HEK293 (cell line): Measurements from ENCODE around the gene IGFBP5.
A peak's percentile ranks its signal among the peaks of the same experiment; 100 is the strongest.

Source experiments
- CTCF ChIA-PET: fragments of 350-600 bp; formaldehyde crosslinking; extraction: SDS; loops from one replicate; lab custom pipeline; 2021; ENCODE audit warnings: antibody characterized with exemption; lab: Yijun Ruan, JAX
- POLR2A ChIA-PET: fragments of 300-600 bp; formaldehyde crosslinking; extraction: SDS; loops from one replicate; lab custom pipeline; 2020; ENCODE audit warnings: antibody characterized with exemption, inconsistent platforms; lab: Yijun Ruan, JAX
- H3K27ac ChIP-seq: fragments of 200-500 bp; sonication (Bioruptor generic); 2 replicates; pipeline ENCODE4 v1.5.1; 2014; ENCODE audit warnings: low read depth, low read length, control low read depth, inconsistent platforms; ENCODE audit errors: extremely low read depth
- H3K36me3 ChIP-seq, 2 experiments: fragments of 200-500 bp in 1 of 2; sonication (Bioruptor generic) in 1 of 2; 1 replicate in 1 of 2; 2 replicates in 1 of 2; pipeline ENCODE4 v1.5.1; 2014 to 2017; ENCODE audit warnings: inconsistent platforms in 2 of 2, low read length in 2 of 2; ENCODE audit not compliant: control insufficient read depth in 2 of 2, insufficient read depth in 1 of 2
- H3K4me1 ChIP-seq: fragments of 200-500 bp; sonication (Bioruptor generic); 2 replicates; pipeline ENCODE4 v1.5.1; 2014; ENCODE audit warnings: mild to moderate bottlenecking, low read length, inconsistent platforms; ENCODE audit not compliant: control insufficient read depth, insufficient read depth
- H3K4me3 ChIP-seq: 2 replicates; pipeline ENCODE4 v1.5.1; 2011; ENCODE audit warnings: low read depth, mild to moderate bottlenecking, control low read depth, low read length, moderate library complexity
- H3K9me3 ChIP-seq: fragments of 200-500 bp; sonication (Bioruptor generic); 2 replicates; pipeline ENCODE4 v1.5.1; 2014; ENCODE audit warnings: low read depth, low read length, inconsistent platforms; ENCODE audit not compliant: control insufficient read depth, insufficient read depth
- EGR2 ChIP-seq: fragments of 450-650 bp; formaldehyde crosslinking; IDR thresholded peaks from 2 replicates; pipeline ENCODE4 v1.5.1; 2016; ENCODE audit warnings: low read depth, missing biosample characterization, missing genetic modification characterization
- HOXA7 ChIP-seq: sonication (generic); formaldehyde crosslinking; IDR thresholded peaks from 2 replicates; pipeline ENCODE4 v1.8.1; 2022; ENCODE audit warnings: missing genetic modification reagents, borderline replicate concordance
- KLF1 ChIP-seq: fragments of 450-650 bp; formaldehyde crosslinking; IDR thresholded peaks from 2 replicates; pipeline ENCODE4 v1.5.1; 2016; ENCODE audit warnings: missing biosample characterization, missing genetic modification characterization
- KLF10 ChIP-seq: fragments of 450-650 bp; IDR thresholded peaks from 2 replicates; pipeline ENCODE4 v1.5.1; 2018; ENCODE audit warnings: missing biosample characterization, mild to moderate bottlenecking, missing genetic modification characterization
- KLF8 ChIP-seq: fragments of 450-650 bp; formaldehyde crosslinking; IDR thresholded peaks from 2 replicates; pipeline ENCODE4 v1.5.1; 2016; ENCODE audit warnings: missing biosample characterization, missing genetic modification characterization
- KLF9 ChIP-seq: fragments of 450-650 bp; formaldehyde crosslinking; IDR thresholded peaks from 2 replicates; pipeline ENCODE4 v1.5.1; 2016; ENCODE audit warnings: missing biosample characterization, missing genetic modification characterization, low read depth
- MZF1 ChIP-seq: fragments of 450-650 bp; formaldehyde crosslinking; IDR thresholded peaks from 2 replicates; pipeline ENCODE4 v1.5.1; 2017; ENCODE audit warnings: missing biosample characterization, missing genetic modification characterization, borderline replicate concordance
- PRDM1 ChIP-seq: fragments of 450-650 bp; formaldehyde crosslinking; IDR thresholded peaks from 2 replicates; pipeline ENCODE4; 2016; ENCODE audit warnings: missing biosample characterization, missing genetic modification characterization
- PRDM4 ChIP-seq: fragments of 450-650 bp; formaldehyde crosslinking; IDR thresholded peaks from 2 replicates; pipeline ENCODE4 v1.5.1; 2017; ENCODE audit warnings: missing biosample characterization, missing genetic modification characterization
- RBAK ChIP-seq: fragments of 450-650 bp; formaldehyde crosslinking; IDR thresholded peaks from 2 replicates; pipeline ENCODE4 v1.5.1; 2016; ENCODE audit warnings: missing biosample characterization, missing genetic modification characterization
- SP3 ChIP-seq: fragments of 450-650 bp; formaldehyde crosslinking; IDR thresholded peaks from 2 replicates; pipeline ENCODE4 v1.5.1; 2016; ENCODE audit warnings: missing biosample characterization, missing genetic modification characterization
- TCF7L2 ChIP-seq: IDR thresholded peaks from 2 replicates; pipeline ENCODE4 v1.6.1; 2011; ENCODE audit warnings: low read depth, mild to moderate bottlenecking, inconsistent platforms, low read length, moderate library complexity, borderline replicate concordance
- WT1 ChIP-seq: fragments of 450-650 bp; formaldehyde crosslinking; IDR thresholded peaks from 2 replicates; pipeline ENCODE4 v1.5.1; 2016; ENCODE audit warnings: missing biosample characterization, missing genetic modification characterization
- ZBTB21 ChIP-seq: fragments of 450-650 bp; formaldehyde crosslinking; IDR thresholded peaks from 2 replicates; pipeline ENCODE4 v1.5.1; 2017; ENCODE audit warnings: missing biosample characterization, missing genetic modification characterization
- ZBTB44 ChIP-seq: fragments of 450-650 bp; IDR thresholded peaks from 2 replicates; pipeline ENCODE4 v1.5.1; 2018; ENCODE audit warnings: missing biosample characterization, mild to moderate bottlenecking, missing genetic modification characterization
- ZBTB7A ChIP-seq: fragments of 450-650 bp; formaldehyde crosslinking; IDR thresholded peaks from 2 replicates; pipeline ENCODE4 v1.5.1; 2016; ENCODE audit warnings: low read depth, missing biosample characterization, missing genetic modification characterization
- ZNF114 ChIP-seq: fragments of 450-650 bp; formaldehyde crosslinking; IDR thresholded peaks from 2 replicates; pipeline ENCODE4 v1.5.0; 2017; ENCODE audit warnings: missing biosample characterization, missing genetic modification characterization
- ZNF121 ChIP-seq: fragments of 450-650 bp; formaldehyde crosslinking; IDR thresholded peaks from 2 replicates; pipeline ENCODE4 v1.5.1; 2016; ENCODE audit warnings: missing biosample characterization, missing genetic modification characterization
- ZNF184 ChIP-seq: fragments of 450-650 bp; IDR thresholded peaks from 2 replicates; pipeline ENCODE4 v1.5.1; 2018; ENCODE audit warnings: missing biosample characterization, mild to moderate bottlenecking, missing genetic modification characterization
- ZNF433 ChIP-seq: fragments of 450-650 bp; formaldehyde crosslinking; IDR thresholded peaks from 2 replicates; pipeline ENCODE4 v1.5.1; 2016; ENCODE audit warnings: missing biosample characterization, missing genetic modification characterization, low read depth
- ZNF548 ChIP-seq: fragments of 450-650 bp; formaldehyde crosslinking; IDR thresholded peaks from 2 replicates; pipeline ENCODE4 v1.5.1; 2016; ENCODE audit warnings: missing biosample characterization, missing genetic modification characterization
- ZNF555 ChIP-seq: fragments of 450-650 bp; formaldehyde crosslinking; conservative IDR thresholded peaks from 2 replicates; pipeline ENCODE4 v1.5.1; 2017; ENCODE audit warnings: missing biosample characterization, mild to moderate bottlenecking, missing genetic modification characterization, inconsistent platforms
- ZNF664 ChIP-seq: fragments of 450-650 bp; formaldehyde crosslinking; IDR thresholded peaks from 2 replicates; pipeline ENCODE4 v1.5.1; 2016; ENCODE audit warnings: missing biosample characterization, missing genetic modification characterization
- ZNF747 ChIP-seq: fragments of 450-650 bp; formaldehyde crosslinking; IDR thresholded peaks from 2 replicates; pipeline ENCODE4 v1.5.1; 2016; ENCODE audit warnings: missing biosample characterization, missing genetic modification characterization
- ZSCAN16 ChIP-seq: fragments of 450-650 bp; formaldehyde crosslinking; IDR thresholded peaks from 2 replicates; pipeline ENCODE4 v1.5.1; 2016; ENCODE audit warnings: missing biosample characterization, missing genetic modification characterization
- ZSCAN5A ChIP-seq: fragments of 450-650 bp; formaldehyde crosslinking; IDR thresholded peaks from 2 replicates; pipeline ENCODE4 v1.5.1; 2016; ENCODE audit warnings: missing biosample characterization, missing genetic modification characterization
- ZXDB ChIP-seq: fragments of 450-650 bp; formaldehyde crosslinking; IDR thresholded peaks from 2 replicates; pipeline ENCODE4 v1.5.1; 2016; ENCODE audit warnings: missing biosample characterization, missing genetic modification characterization
- TF ChIP-seq, protein P1 (sequence below): fragments of 450-650 bp; formaldehyde crosslinking; IDR thresholded peaks from 2 replicates; pipeline ENCODE4 v1.5.1; 2016; ENCODE audit warnings: missing biosample characterization, missing genetic modification characterization
- TF ChIP-seq, protein P2 (sequence below): IDR thresholded peaks from 2 replicates; pipeline ENCODE4 v1.6.1; 2011; ENCODE audit warnings: mild to moderate bottlenecking, low read depth, low read length, borderline replicate concordance
- TF ChIP-seq, protein P3 (sequence below): fragments of 450-650 bp; formaldehyde crosslinking; IDR thresholded peaks from 2 replicates; pipeline ENCODE4 v1.5.1; 2016; ENCODE audit warnings: missing biosample characterization, missing genetic modification characterization

The IGFBP5 gene

DNA sequence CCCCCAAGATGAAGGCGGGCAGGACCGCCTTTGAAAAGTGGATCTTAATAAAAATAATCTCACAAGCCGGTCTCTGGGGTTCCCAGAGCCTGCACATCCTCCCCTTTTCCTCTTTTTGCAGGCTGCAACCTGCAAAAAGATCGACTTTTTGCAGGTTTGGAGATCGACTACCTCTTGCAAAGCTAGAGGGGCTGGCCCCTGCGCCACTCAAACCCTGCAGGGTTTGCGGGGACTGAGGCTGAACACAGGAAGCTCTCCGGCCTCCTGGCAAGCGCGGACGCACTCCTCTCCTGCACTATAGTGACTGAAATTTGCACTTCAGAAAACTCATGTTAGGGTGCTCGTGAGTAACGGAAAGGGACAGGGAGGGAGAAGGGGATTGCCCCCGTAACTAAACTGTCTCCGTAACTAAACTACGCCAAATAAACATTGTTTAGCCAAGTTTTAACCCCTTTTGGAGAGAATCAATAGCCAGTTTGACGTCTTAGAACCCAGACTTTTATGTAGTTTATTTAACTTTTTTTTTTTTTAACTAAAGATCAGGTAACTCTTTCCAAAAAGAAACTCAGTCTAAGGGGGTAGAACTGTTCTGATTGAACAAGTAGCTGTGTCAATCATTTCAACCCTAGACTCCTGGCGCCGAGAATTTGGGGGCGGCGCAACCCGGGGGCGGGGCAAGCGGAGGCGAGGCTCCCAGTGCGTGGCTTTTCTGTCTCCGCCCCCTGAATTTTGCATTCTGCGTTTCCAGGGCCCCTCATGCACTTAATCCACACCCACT lies 2.5 kb downstream of the IGFBP5 start:
- ChIA-PET CTCF (interaction anchor here (0.7 to 2.3 kb wide), 4 partner anchors 11 to 455 kb away, joined by 3 to 10 read pairs (median 4); no protein-coding TSS in a partner anchor), POLR2A (interaction anchor here (1.1 to 1.4 kb wide), 3 partner anchors 10 to 1020 kb away, joined by 3 to 4 read pairs (median 3); partner anchors contain the start of gene RPL37A)
- TF ChIP-seq ZNF121 (no peak), MZF1 (tag by site-specific recombination) (peak; percentile 72; the same call in 1 of the 2 replicates), SP3 (tag by site-specific recombination) (peak; percentile 55), PRDM4 (tag by site-specific recombination) (peak; percentile 74), ZBTB7A (tag by site-specific recombination) (no peak), ZNF184 (tag by site-specific recombination) (no peak), ZNF555 (no peak), ZBTB21 (tag by site-specific recombination) (no peak), ZXDB (tag by site-specific recombination) (peak; percentile 38), TCF7L2 (no peak), ZNF548 (tag by site-specific recombination) (no peak), KLF1 (no peak), ZNF433 (no peak), HOXA7 (CRISPR knock-in tag) (no peak), ZNF747 (tag by site-specific recombination) (no peak), KLF8 (tag by site-specific recombination) (0 out of 2 replicates have a peak, but pooled peaks have one; percentile 24), KLF10 (tag by site-specific recombination) (no peak), EGR2 (peak; percentile 80), ZNF664 (tag by site-specific recombination) (peak; percentile 67; the same call in 1 of the 2 replicates), KLF9 (tag by site-specific recombination) (peak; percentile 38; the same call in 1 of the 2 replicates), RBAK (tag by site-specific recombination) (no peak), WT1 (tag by site-specific recombination) (no peak), ZBTB44 (tag by site-specific recombination) (peak; percentile 19; the same call in 1 of the 2 replicates), PRDM1 (no peak; the same call in 1 of the 2 replicates), ZNF114 (tag by site-specific recombination) (no peak), ZSCAN5A (tag by site-specific recombination) (no peak), ZSCAN16 (no peak)
- TF ChIP-seq, protein P1, sequence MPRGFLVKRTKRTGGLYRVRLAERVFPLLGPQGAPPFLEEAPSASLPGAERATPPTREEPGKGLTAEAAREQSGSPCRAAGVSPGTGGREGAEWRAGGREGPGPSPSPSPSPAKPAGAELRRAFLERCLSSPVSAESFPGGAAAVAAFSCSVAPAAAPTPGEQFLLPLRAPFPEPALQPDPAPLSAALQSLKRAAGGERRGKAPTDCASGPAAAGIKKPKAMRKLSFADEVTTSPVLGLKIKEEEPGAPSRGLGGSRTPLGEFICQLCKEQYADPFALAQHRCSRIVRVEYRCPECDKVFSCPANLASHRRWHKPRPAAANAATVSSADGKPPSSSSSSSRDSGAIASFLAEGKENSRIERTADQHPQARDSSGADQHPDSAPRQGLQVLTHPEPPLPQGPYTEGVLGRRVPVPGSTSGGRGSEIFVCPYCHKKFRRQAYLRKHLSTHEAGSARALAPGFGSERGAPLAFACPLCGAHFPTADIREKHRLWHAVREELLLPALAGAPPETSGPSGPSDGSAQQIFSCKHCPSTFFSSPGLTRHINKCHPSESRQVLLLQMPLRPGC (tag by site-specific recombination) = no peak
- TF ChIP-seq, protein P2, sequence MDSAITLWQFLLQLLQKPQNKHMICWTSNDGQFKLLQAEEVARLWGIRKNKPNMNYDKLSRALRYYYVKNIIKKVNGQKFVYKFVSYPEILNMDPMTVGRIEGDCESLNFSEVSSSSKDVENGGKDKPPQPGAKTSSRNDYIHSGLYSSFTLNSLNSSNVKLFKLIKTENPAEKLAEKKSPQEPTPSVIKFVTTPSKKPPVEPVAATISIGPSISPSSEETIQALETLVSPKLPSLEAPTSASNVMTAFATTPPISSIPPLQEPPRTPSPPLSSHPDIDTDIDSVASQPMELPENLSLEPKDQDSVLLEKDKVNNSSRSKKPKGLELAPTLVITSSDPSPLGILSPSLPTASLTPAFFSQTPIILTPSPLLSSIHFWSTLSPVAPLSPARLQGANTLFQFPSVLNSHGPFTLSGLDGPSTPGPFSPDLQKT = no peak
- TF ChIP-seq, protein P3, sequence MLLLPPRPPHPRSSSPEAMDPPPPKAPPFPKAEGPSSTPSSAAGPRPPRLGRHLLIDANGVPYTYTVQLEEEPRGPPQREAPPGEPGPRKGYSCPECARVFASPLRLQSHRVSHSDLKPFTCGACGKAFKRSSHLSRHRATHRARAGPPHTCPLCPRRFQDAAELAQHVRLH (tag by site-specific recombination) = no peak

More for the DNA sequence above, 2.5 kb downstream of the IGFBP5 start:
- peak overlapping the region; percentile 56 for H3K4me3 ChIP-seq
- H3K4me1 ChIP-seq = peaks cover 36% of the 10 kb centered on the region
- H3K9me3 ChIP-seq = no peaks in the 10 kb centered on the region
- peak overlapping the region; percentile 92 for H3K27ac ChIP-seq
- peaks cover 0 to 9% of the 10 kb centered on the region in 2 experiments; a peak in 1 of 3 replicates for H3K36me3 ChIP-seq
